OCI-LY1 (cell line): ENCODE measurements around the gene CRYBB2.
"Not testable (repeated sequence)": the region's sequence is repeated elsewhere in the genome, so short reads cannot be mapped to it uniquely, and the experiment has no call there.

Experiments used
- H2AFZ ChIP-seq: fragments of 200-600 bp; sonication (generic), shearing (Covaris generic); 2 replicates; pipeline ENCODE4 v1.6.0; 2014; ENCODE audit warnings: antibody characterized with exemption, mild to moderate bottlenecking, low read length
- H3F3A ChIP-seq: fragments of 200-600 bp; sonication (generic), shearing (Covaris generic); 2 replicates; pipeline ENCODE4 v1.6.0; 2014; ENCODE audit warnings: mild to moderate bottlenecking, antibody characterized with exemption, low read length, moderate library complexity; ENCODE audit not compliant: insufficient read depth
- H3K27ac ChIP-seq: fragments of 200-600 bp; sonication (generic); 2 replicates; pipeline ENCODE4 v1.5.1; 2014; ENCODE audit warnings: low read length, mixed run types, mild to moderate bottlenecking, low read depth; ENCODE audit not compliant: poor library complexity, severe bottlenecking
- H3K27me3 ChIP-seq: fragments of 200-600 bp; sonication (generic); 2 replicates; pipeline ENCODE4 v1.6.0; 2014; ENCODE audit warnings: antibody characterized with exemption, mild to moderate bottlenecking, low read length, moderate library complexity; ENCODE audit not compliant: insufficient read depth
- H3K36me3 ChIP-seq: fragments of 200-600 bp; sonication (generic); 2 replicates; pipeline ENCODE4 v1.6.1; 2014; ENCODE audit warnings: mild to moderate bottlenecking, antibody characterized with exemption, low read length, moderate library complexity, mixed read lengths; ENCODE audit not compliant: insufficient read depth
- H3K4me1 ChIP-seq: fragments of 200-600 bp; sonication (generic); 2 replicates; pipeline ENCODE4 v1.5.1; 2014; ENCODE audit warnings: mild to moderate bottlenecking, low read length, moderate library complexity; ENCODE audit not compliant: insufficient read depth, severe bottlenecking
- H3K4me2 ChIP-seq: fragments of 200-600 bp; sonication (generic), shearing (Covaris generic); 2 replicates; pipeline ENCODE4 v1.6.1; 2014; ENCODE audit warnings: low read length
- H3K4me3 ChIP-seq: fragments of 200-600 bp; sonication (generic); 2 replicates; pipeline ENCODE4 v1.5.1; 2014; ENCODE audit warnings: low read length, low read depth, mild to moderate bottlenecking, mixed read lengths; ENCODE audit not compliant: poor library complexity, severe bottlenecking
- H3K79me2 ChIP-seq: fragments of 200-600 bp; shearing (Covaris generic); 2 replicates; pipeline ENCODE4 v1.6.1; 2016; ENCODE audit warnings: mixed run types, low read length, mixed read lengths; ENCODE audit not compliant: insufficient read depth
- H3K9ac ChIP-seq: fragments of 200-600 bp; sonication (generic), shearing (Covaris generic); 2 replicates; pipeline ENCODE4 v1.6.1; 2014; ENCODE audit warnings: mild to moderate bottlenecking, low read length, mixed read lengths
- H3K9me2 ChIP-seq: fragments of 200-600 bp; sonication (generic), shearing (Covaris generic); 2 replicates; pipeline ENCODE4 v1.6.1; 2014; ENCODE audit warnings: low read depth, mild to moderate bottlenecking, low read length, mixed read lengths
- H3K9me3 ChIP-seq: fragments of 200-600 bp; shearing (Covaris generic); 2 replicates; pipeline ENCODE4 v1.6.1; 2014; ENCODE audit warnings: low read length, mixed read lengths
- H4K20me1 ChIP-seq: fragments of 200-600 bp; sonication (generic), shearing (Covaris generic); 2 replicates; pipeline ENCODE4 v1.6.0; 2016; ENCODE audit warnings: mild to moderate bottlenecking, low read length; ENCODE audit not compliant: insufficient read depth
- CTCF ChIP-seq: fragments of 200-600 bp; sonication (generic), shearing (Covaris generic); IDR thresholded peaks from 2 replicates; pipeline ENCODE4 v1.5.1; 2017; ENCODE audit warnings: mild to moderate bottlenecking, antibody characterized with exemption, low read length, moderate library complexity, mixed read lengths
- EZH2 ChIP-seq: fragments of 200-600 bp; sonication (generic), shearing (Covaris generic); IDR thresholded peaks from 2 replicates; pipeline ENCODE4 v1.8.0; 2017; ENCODE audit warnings: borderline replicate concordance, mixed run types, mild to moderate bottlenecking, antibody characterized with exemption, low read length, moderate library complexity, mixed read lengths

Gene CRYBB2

GRCh38 chr22:25202290-25202921 is 17.0 kb upstream of the CRYBB2 start:
- no peak overlapping the region for H3K9ac ChIP-seq
- H3K9me3 ChIP-seq = no peaks in the 10 kb centered on the region
- no peak overlapping the region for H3K4me2 ChIP-seq

GRCh38 chr22:25203082-25203481 is 16.4 kb upstream of the CRYBB2 start:
- H3K4me1 ChIP-seq = no peaks in the 10 kb centered on the region
- H3K4me3 ChIP-seq = no peak overlapping the region
- no peaks in the 10 kb centered on the region for H3F3A ChIP-seq
- H3K79me2 ChIP-seq = no peaks in the 10 kb centered on the region
- TF ChIP-seq EZH2 = no peak
- TF ChIP-seq CTCF = no peak
- no peaks in the 10 kb centered on the region for H3K9me3 ChIP-seq
- H4K20me1 ChIP-seq = no peaks in the 10 kb centered on the region
- H3K27ac ChIP-seq = no peak overlapping the region
- no peak overlapping the region for H3K4me2 ChIP-seq
- no peak overlapping the region for H3K9ac ChIP-seq
- H3K36me3 ChIP-seq = no peaks in the 10 kb centered on the region
- H2AFZ ChIP-seq = no peak overlapping the region
- H3K27me3 ChIP-seq = no peaks in the 10 kb centered on the region
- H3K9me2 ChIP-seq = no peaks in the 10 kb centered on the region

More at GRCh38 chr22:25202290-25202921, 17.0 kb upstream of the CRYBB2 start:
- Histone ChIP-seq H3K27ac (no peak overlapping the region), H3K36me3 (no peaks in the 10 kb centered on the region), H3F3A (no peaks in the 10 kb centered on the region), H2AFZ (no peak overlapping the region), H3K27me3 (no peaks in the 10 kb centered on the region), H3K4me3 (no peak overlapping the region), H3K4me1 (no peaks in the 10 kb centered on the region), H3K79me2 (no peaks in the 10 kb centered on the region), H4K20me1 (no peaks in the 10 kb centered on the region), H3K9me2 (no peaks in the 10 kb centered on the region)
- TF ChIP-seq EZH2 (no peak), CTCF (peak; percentile 94)

- not testable (repeated sequence) for H3K4me1 ChIP-seq, H3F3A ChIP-seq, H3K9ac ChIP-seq, H3K4me2 ChIP-seq, H3K36me3 ChIP-seq, H3K27me3 ChIP-seq, H3K9me3 ChIP-seq, H3K27ac ChIP-seq, H3K4me3 ChIP-seq, H3K9me2 ChIP-seq, H3K79me2 ChIP-seq, H2AFZ ChIP-seq, H4K20me1 ChIP-seq
Measured at GRCh38 chr22:25204547-25204946, 14.9 kb upstream of the CRYBB2 start.

GRCh38 chr22:25205847-25206246 is 13.6 kb upstream of the CRYBB2 start:
- Histone ChIP-seq H3K36me3 (no peaks in the 10 kb centered on the region), H3K4me2 (no peak overlapping the region)

More at GRCh38 chr22:25205847-25206246, 13.6 kb upstream of the CRYBB2 start:
- Histone ChIP-seq H3K27ac (no peak overlapping the region), H3F3A (no peaks in the 10 kb centered on the region), H3K4me3 (no peak overlapping the region), H3K9me3 (no peaks in the 10 kb centered on the region), H4K20me1 (no peaks in the 10 kb centered on the region), H3K79me2 (no peaks in the 10 kb centered on the region), H3K27me3 (no peaks in the 10 kb centered on the region), H2AFZ (no peak overlapping the region), H3K9ac (no peak overlapping the region), H3K9me2 (no peaks in the 10 kb centered on the region), H3K4me1 (no peaks in the 10 kb centered on the region)
- no peak for TF ChIP-seq CTCF
- TF ChIP-seq EZH2 = no peak
